Measurements from ENCODE around the gene RELB. TPM values are rescaled to one million over a fixed set of nuclear protein-coding genes. Genes with fewer than 3 reads are reported as not detected.

RELB gene
- total and polyA plus RNA-seq, 9 of the 15 experiments (the other 6 are each of a cell fraction or from before 2014, with no cell fraction given): 0.15 to 1.1 (median 0.28) TPM; not detected in 2

- no peak for TF ChIP-seq E4F1 (CRISPR knock-in tag; IDR thresholded peaks at IDR 0.05; ENCODE audit: borderline replicate concordance)
- TF ChIP-seq PTRF (tag; IDR thresholded peaks at IDR 0.05): no peak
- peak; percentile 29 for TF ChIP-seq FIP1L1 (IDR thresholded peaks at IDR 0.05; ENCODE audit: low read depth, low read length, poor library complexity, severe bottlenecking)
- no peak for TF ChIP-seq CHD1 (IDR thresholded peaks at IDR 0.05; ENCODE audit: low read length)
- TF ChIP-seq ZNF197 (CRISPR knock-in tag; IDR thresholded peaks at IDR 0.05; ENCODE audit: low read depth): no peak
- TF ChIP-seq SETDB1 (IDR thresholded peaks at IDR 0.05; ENCODE audit: low read length): no peak
- TF ChIP-seq RBFOX2 (IDR thresholded peaks at IDR 0.05; ENCODE audit: low read depth, low read length): peak; percentile 10; the same call in 1 of the 2 replicates
- no peak for TF ChIP-seq DACH1 (IDR thresholded peaks at IDR 0.05; ENCODE audit: partially characterized antibody)
- TF ChIP-seq ZBTB33 (CRISPR knock-in tag; IDR thresholded peaks at IDR 0.05): peak; percentile 20; the same call in 1 of the 2 replicates
- TF ChIP-seq ZNF79 (CRISPR knock-in tag; IDR thresholded peaks at IDR 0.05; ENCODE audit: low read depth): no peak
- TF ChIP-seq RB1 (IDR thresholded peaks at IDR 0.05; ENCODE audit: low read depth): no peak
- TF ChIP-seq EWSR1 (IDR thresholded peaks at IDR 0.05; ENCODE audit: borderline replicate concordance, low read depth, partially characterized antibody): no peak
Measured at GRCh38 chr19:45071969-45072790, 70.9 kb downstream of the RELB start (continued).

All from K562 (cell line).